A673 (cell line): Measurements from ENCODE around the gene GPR137C.

ENCODE experiments used
- EZH2 ChIP-seq: fragments of 200-600 bp; sonication (generic); IDR thresholded peaks from 2 replicates; pipeline ENCODE4 v1.6.1; 2017; ENCODE audit warnings: borderline replicate concordance, low read depth, mild to moderate bottlenecking, mixed read lengths, antibody characterized with exemption, low read length; ENCODE audit not compliant: poor library complexity, severe bottlenecking
- TF ChIP-seq, protein P1 (sequence below): fragments of 300-800, 200-600 bp; sonication (generic); conservative IDR thresholded peaks from 2 replicates; pipeline ENCODE4 v1.5.1; 2017; ENCODE audit warnings: low read depth, mild to moderate bottlenecking, antibody characterized with exemption, low read length, moderate library complexity, mixed read lengths

DNA sequence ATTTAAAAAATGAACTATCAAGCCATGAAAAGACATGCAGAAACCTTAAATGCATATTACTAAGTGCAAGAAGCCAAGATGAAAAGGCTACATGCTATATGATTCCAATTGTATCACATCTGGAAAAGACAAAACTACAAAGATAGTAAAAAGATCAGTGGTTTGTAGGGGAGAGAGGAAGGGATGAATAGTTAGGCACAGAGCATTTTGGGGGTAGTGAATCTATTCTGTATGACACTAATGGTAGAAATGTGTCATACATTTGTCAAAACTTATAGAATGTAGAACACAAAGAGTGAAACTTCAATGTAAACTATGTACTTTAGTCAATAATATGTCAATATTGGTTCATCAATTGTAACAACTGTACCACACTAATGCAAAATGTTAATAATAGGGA is 21.2 kb upstream of the GPR137C start:
- TF ChIP-seq, protein P1, sequence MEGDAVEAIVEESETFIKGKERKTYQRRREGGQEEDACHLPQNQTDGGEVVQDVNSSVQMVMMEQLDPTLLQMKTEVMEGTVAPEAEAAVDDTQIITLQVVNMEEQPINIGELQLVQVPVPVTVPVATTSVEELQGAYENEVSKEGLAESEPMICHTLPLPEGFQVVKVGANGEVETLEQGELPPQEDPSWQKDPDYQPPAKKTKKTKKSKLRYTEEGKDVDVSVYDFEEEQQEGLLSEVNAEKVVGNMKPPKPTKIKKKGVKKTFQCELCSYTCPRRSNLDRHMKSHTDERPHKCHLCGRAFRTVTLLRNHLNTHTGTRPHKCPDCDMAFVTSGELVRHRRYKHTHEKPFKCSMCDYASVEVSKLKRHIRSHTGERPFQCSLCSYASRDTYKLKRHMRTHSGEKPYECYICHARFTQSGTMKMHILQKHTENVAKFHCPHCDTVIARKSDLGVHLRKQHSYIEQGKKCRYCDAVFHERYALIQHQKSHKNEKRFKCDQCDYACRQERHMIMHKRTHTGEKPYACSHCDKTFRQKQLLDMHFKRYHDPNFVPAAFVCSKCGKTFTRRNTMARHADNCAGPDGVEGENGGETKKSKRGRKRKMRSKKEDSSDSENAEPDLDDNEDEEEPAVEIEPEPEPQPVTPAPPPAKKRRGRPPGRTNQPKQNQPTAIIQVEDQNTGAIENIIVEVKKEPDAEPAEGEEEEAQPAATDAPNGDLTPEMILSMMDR, result no peak
- no peak for TF ChIP-seq EZH2
